GM18499 (cell line): ENCODE measurements around the gene AVPR2.

ENCODE experiments used
- ATAC-seq: cut with Tn5 transposase; IDR thresholded peaks from one replicate; pipeline ENCODE4 v1.9.1; 2021; ENCODE audit warnings: moderate number of reproducible peaks; ENCODE audit not compliant: insufficient read depth, unreplicated experiment

The AVPR2 gene

DNA sequence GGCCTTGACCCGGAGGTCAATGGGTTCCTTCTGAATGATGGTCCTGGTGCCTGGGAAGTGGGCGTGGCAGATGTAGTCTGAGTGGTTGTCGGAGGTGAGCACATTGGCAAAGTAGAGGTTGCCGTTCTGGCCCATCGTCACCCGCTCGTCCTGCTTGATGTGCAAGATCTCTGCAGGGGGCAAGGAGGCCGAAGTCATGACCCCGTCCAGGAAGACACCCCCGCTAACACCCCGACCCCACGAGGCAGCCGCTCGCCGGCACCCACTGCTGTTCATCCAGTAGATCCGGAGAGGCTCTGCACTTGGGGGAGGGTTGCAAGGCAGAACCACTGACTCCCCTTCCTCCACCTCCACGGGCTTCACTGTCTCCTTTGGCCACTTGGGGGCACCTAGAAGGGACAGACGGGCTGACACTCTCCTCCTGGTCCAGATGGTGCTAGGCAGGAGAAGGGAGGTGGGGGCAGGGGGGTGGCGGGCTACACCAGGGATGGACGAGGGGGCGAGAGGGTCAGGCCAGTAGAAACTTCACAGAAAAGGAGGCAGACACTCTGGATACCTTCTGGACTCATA is 33.6 kb upstream of the AVPR2 start:
- ATAC-seq, result no peak

DNA sequence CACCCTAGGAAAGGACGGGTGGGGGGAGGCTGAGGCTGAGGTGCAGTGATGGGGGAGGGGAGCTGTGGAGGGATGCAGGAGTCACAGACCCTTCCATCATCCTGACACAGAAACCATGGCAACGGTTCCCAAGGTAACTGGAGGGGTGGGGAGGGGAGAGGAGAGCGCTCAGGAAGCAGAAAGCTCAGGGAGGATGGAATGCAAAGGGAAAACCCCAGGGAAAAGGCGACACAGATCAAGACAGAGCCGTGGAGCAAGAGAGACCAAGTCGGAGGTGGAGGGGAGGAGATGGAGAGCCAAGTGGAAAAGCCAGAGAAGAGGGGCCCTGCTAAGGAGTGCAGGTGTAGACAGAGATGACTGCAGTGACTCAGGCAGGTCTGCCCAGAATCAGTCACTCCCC is 33.0 kb upstream of the AVPR2 start:
- no peak for ATAC-seq

DNA sequence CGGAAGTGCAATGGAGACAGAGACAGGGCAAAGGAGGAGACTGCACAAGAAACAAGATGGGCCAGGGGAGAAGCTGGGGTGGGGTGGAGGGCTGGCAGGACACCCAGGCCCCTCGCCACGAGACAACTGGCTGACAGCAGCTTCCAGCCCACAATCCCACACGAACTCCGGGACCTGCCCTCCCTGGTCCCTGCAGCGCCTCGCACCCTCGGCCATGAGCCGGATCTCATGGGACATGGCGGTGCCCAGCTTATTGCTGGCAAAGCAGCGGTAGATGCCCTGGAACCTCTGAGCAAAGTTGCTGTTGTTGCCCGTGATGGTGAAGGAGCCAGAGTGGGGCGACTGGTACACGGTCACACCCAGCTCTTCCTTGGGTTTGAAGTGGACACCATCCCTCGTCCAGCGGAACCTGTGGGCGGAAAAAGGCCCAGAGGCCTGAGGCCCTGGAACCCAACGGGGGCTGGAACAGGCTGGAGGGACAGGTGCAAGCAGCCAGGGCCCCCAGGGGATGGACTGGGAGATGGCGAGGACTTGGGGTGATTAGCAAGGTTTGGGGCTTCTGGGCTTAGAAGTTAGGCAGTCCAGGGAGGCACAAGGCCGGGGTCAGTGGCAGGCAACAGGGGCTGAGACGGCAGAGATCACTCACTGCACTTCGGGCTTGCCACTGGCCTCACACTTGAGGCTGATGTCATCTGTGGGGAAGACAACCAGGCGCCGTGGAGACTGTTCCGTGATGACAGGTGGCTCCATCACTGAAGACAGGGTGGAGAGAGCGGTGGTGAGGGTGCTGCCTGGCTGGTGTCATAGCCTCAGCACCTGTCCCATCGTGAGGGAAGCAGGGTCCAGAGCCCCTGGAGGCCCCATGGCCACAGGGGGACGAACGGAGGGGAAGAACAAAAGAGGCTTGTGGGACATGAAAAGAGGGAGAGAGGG is 32.3 kb upstream of the AVPR2 start:
- ATAC-seq, result no peak

DNA sequence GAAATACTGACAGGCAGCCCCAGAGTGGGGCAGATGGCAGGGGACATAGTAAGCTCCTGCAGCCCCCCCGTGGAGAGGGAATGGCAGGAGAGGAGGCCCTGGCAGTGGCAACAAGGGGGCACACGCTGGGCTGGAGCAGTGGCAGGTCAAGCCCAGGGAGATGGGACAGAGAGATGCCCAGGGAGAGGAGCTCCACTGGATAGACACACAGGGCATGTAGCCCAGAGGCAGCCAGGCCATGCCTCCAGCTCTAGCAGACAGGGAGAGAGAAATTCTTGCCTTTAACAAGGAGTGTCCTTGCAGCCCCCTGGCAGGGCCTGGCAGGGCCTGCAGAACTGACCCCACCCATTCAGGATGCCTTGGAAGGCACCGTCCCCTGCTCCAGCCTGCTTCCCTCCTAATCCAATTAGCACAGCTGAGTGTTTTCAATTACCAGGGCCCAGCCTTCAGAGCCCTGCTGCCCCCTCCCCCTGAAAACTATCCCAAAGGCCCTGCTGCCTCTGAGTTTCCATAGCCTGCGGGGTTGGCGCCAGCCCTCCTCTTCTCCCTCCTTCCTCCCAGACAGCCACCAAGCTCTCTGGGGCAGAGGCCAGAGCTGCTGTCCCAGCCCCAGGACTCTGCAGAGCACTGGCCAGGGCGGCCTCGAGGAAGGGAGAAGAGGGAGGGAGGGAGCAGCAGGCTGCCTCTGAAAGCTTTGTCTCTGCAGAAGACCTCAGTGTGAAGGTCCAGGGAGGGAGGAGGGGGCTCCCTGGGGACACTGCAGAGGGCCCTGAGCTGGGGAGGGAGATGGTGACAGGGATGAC is 31.0 kb upstream of the AVPR2 start:
- no peak for ATAC-seq

DNA sequence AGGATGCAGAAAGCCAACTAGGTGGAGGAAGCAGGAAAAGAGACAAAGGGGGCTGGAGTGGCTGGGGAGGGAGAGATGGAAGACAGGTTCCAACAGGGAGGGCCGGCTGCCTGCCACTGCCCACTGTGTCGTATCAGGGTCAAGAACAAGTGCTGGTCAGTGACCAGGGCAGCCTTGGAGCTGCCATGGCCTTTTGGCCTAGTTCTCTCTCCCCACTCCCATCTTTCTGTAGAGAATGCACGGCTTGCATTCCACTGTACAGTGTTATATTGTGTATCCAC is 30.4 kb upstream of the AVPR2 start:
- no peak for ATAC-seq

DNA sequence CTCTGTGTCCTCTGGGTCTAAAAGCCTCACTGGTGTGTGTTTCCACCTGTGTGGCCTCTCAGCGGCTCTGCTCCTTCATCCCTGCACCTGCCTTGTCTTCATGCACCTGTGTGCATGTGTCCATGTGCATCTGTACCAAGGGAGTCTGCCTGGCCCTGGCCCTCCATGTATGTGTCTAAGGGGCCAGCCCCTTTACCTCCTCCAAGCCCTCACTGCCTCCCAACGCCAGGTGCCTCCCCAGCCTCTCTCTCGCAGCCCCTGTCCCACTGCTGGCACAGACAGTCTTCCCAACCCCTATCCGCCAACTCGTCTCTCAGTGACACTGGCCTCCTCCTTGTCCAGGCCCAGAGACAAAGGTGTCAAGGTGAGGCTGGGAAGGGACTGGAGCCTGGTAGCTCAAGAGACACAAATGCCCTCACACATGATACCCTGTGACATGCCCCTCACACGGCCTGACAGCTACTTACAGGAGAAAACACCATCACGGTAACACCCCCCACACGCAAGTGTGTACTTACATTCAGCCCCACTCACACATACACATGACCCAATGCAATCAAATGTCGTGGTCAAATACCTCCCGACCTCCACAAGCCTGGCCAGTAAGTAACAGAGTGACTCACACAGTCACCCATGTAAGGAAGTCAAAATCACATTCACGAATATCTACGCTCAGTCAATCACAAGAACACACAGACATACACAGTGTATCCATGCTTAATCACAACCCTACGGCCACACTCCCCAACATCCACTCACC is 29.9 kb upstream of the AVPR2 start:
- ATAC-seq, result no peak

DNA sequence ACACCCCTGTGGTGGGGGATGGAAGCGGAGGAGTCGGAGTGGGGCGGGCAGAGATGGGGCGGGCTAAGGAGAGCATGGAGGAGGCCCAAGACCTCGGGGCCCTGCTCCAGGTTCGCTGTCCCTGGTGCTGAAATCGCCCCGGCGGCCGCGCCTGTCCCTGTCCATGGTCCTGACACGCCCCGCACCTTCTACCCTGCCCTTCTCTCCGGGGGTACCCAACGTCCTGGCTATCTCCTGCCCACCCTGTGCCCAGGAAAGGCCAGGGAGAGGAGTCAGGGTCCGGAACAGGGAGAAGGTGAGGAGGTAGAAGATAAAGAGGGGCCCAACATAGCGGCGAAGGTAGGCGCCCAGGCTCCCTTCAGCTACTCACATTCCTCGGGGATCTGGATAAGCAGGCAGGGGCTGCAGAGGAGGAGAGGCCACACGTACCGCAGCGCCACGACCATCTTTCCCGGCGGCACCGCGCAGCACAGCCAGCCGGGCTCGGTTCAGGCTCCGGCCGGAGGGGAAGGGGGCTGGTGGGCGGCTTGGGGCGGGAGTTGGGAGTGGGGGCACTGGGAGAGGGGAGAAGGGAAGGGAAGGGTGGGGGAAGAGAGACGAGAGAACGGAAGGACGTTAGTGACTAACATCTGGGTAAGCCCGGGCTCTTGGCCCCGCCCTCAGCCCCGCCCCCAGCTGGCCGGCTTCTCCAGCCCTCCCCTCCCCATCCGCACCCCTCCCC is 28.9 kb upstream of the AVPR2 start:
- ATAC-seq, result no peak

DNA sequence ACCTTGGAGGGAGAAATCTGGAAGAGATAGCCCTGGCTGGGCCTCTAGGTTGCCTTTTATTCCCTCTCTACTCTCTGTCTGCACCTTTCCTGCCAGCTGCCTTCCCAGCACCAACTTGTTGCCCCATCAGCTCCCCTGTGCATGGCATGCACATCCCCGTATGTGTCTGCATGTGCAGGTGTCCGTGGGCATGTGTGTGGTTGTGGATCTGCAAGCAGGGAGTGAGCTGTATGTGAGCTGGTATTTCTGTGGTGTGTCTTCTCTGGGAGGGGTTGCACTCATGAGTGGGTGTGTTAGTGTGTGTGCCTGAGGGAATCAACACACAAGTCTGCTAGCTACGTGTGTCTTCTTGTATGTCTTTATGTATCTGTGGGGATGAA is 28.4 kb upstream of the AVPR2 start:
- no peak for ATAC-seq

DNA sequence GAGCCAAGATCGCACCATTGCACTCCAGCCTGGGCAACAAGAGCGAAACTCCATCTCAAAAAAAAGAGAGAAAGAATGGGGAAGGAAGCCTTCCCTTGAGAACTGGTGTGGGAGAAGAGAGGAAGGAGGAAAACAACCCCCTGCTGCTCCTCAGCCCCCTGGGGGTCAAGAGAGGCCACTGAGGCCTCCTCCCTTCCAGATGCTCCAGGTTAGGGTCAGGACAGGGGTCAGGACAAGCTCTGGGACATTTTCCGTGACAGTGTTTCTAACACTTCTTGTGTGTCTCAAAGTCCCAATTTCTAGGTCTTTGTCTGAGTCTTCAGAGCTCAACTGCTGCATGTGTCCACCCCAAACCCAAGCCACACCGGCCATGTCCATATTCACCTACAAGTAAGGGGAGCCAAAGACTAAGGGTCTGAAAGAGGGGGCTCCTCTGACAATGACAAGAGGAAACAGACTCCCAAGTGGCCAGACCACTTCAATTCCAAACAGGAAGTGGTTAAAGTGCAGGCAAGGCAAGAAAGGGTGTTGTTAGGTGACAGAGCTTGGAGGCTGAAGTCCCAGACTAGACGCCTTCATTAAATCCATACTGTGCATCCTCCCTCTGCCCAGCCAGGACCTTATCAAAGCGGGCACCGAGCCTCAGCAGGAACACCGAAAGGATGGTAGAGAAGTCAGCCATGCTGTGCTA is 26.8 kb upstream of the AVPR2 start:
- no peak for ATAC-seq

DNA sequence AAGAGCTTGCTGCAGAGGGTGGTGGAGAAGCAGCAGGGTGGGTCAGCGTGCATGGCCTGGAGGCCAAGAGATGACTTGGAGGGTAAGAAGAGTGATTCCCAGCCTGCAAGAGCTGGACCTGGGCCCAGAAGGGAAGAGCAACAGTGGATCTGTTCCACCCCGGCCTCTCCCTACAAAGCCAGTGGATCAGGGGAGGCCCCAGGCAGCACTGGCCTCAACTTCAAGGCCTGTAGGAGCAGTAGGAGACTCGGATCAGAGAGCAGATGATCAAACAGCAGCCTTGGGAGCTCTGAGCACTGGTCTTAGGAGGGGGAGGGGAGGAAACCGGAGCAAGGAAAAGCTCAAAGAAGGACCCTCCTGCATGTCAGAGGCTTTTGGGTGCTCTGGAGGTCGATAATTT is 26.1 kb upstream of the AVPR2 start:
- ATAC-seq, result no peak

DNA sequence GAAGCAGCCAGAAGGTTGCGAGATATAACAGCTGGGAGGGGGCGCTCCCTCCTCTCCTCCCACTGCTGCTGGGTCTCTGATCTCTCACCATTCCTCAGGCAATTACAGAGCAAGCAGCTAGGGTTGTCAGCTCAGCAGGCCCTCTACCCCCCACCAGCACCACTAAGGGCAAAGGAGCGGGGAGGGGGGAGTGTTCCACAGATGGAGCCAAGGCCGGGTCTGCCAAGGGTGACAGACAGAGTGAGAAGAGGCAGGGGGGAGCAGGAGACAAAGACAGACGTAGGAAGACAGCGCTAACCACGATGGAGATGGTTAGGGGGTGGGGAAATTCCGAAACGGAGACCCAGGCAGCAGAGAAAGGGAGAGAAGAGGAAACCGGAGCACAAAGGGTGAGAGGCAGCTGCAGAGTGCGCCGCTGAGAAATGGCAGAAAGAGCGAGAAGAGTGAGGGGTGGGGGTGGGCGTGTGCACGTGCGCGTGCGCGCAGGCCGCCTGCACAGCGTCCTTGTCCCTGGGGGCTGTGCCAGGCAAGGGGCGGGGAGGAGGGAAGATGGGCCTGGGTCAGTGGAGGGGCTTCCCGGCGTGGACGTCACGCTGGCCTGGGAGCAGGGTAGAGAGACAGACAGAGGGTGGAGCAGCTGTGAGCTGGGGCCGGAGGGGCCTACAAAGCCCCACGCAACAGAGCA is 25.4 kb upstream of the AVPR2 start:
- ATAC-seq, result no peak

DNA sequence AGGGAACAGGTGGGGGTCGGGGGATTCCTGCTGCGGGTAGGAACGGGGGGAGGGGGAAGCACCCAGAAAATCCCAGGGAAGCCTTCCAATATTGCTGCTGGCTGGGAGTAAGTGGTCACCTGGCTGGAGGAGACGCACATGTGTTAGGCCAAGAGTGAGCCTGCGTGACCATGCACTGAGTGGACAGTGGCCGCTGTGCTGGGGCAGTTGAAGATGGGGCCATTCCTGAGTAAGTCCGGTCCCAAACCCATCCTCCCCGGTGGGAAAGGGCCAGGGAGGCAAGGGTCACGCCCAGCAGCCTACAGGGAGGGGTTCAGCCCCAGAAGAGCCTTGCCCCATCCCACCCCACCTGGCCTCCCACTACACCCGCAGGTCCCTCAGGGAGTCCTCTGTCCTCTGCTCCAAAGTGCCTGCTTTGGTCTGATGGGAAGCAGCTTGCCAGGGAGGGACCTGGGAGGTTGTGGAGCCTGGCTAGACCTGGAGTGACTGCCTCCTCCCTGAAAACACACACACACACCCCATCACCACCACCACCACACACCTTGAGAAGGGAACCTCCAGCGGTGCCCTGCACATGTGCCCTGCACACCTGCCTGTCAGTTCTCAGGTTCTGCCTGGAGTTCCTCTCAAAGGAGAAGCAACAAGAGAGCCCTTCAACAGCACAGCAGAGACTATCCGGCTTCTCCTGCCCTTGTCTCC is 24.6 kb upstream of the AVPR2 start:
- ATAC-seq, result no peak

DNA sequence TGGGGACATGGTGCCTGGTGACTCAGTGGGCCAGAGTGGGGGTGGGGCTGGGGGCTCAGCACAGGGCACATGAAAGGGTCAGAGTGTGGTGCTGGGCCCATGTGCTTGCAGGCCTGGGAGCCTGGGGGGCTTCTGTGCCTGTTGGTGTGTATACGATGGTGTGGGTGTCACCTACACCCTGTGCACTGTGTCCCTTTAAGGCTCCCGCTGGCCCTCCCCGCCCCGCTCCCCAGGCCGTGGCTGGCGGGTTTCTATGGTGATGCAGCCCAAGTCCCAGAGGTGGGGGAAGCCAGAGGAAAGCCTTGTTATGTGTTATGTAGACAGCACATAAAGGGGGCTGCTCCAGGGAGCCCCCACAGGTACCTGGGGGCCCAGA is 24.0 kb upstream of the AVPR2 start:
- ATAC-seq, result no peak

DNA sequence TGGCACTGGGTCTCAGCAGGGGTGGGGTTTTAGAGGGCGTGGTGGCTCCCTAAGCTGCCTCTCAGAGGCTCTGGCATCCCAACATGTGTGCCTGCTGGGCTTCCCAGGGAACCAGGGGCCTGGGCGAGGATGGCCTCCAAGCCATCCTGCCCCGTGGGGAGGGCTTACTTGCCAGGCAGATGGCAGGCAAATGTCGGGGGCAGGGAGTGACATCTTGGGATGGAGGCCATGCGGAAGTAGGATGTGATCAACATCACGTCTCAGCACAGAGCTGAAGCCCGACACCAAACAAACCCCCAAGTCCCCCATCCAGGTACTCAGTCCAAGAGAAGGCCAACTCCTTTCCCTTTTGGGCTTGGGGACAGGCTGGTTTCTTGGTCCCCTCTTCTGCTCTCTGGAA is 23.2 kb upstream of the AVPR2 start:
- no peak for ATAC-seq

DNA sequence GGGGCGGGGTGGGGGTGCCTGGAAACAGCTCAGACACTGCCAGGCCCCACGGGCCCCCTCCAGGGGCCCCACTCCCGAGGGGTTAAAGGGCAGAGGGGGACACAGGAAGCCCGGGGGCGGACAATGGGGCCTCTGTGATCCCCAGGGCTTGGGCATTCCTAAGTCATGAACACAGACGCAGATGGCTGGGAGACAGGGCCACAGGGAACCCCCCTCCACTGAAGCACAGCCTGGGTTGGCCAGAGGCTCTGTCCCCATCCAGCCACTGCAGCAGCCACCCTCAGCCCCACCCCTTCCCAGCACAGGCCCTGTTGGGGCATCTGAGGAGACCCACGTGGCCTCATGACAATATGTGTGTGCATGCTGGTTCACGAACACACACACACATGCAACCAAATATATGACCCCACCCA is 22.4 kb upstream of the AVPR2 start:
- no peak for ATAC-seq

DNA sequence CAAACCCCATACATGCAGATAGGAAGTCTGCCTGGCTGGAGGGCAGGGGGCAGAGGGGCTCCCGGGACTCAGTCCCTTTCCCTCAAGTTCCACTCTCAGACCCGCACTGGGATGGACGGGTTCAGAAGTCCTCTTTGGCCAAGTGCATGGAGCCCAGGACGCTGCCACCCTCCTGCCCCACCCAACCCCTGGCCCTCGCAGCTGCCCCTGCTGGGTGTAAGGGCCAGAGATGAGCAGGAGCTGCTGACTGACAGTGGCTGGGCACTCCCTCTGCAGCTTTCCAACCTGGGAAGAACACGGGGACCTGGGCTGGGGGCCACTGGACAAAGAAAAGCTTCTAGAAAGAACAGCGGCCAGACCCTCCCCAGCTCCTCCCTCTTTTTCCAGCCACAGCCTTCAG is 21.9 kb upstream of the AVPR2 start:
- no peak for ATAC-seq

DNA sequence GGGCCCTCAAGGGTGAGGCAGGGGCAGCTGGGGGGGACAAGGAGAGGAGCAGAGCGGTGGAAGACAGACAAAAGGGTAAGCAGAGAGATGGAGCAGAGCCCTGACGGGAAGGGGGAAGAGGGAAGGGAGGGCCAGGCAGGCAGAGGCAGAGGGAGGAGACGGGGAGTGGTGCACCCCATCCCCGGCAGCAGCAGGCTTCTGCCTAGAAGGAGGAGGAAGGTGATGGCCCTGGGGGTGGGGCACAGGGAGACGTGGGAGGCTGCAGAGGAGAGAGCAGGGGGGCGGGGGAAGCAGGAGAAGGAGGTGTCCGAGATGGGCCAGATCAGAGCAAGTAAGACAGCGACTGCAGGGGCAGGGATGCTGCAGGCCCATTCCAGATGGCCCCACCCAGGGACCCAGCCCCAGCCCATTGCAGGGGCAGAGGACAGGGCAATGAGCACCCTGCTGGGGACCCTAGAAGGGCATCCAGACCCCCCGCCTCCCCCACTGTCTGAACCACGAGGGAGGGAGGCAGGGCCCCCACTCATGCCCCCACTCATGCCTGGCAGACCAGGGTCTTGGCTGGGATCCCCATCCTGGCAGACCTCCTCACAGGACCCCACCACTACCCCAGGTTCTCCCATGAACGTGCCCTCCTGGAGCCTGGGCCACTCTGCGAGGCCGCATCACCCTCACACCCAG is 21.2 kb upstream of the AVPR2 start:
- ATAC-seq, result no peak

DNA sequence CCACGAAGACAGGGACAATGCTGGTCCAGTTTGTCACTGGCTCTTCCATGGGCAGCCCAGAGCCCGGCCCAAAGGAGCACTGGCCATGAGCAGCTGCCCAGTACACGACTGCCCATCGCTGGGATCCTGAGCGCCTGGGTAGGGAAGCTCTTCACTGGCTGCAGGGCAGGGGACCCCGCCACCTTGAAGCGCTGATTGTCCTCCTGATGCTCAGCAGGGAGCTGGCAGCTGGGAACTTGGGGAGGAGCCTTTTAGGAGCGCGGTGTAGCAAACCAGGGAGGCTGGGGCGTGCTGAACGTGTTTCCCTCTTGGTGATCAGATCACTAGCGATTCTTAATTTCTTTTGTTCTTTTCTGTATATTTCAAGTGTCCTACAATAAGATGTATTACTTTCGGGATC is 20.3 kb upstream of the AVPR2 start:
- ATAC-seq, result no peak
